GM21529 (cell line): ENCODE measurements around the gene FAM111A.

Experiments used
- ATAC-seq: cut with Tn5 transposase; IDR thresholded peaks from one replicate; pipeline ENCODE4 v1.9.1; 2021; ENCODE audit not compliant: unreplicated experiment

The FAM111A gene

GRCh38 chr11:59178402-59178801 lies 35.7 kb downstream of the FAM111A start:
- ATAC-seq: no peak

- ATAC-seq: no peak
These were observed 36.5 kb downstream of the FAM111A start for GRCh38 chr11:59179121-59179520.

DNA sequence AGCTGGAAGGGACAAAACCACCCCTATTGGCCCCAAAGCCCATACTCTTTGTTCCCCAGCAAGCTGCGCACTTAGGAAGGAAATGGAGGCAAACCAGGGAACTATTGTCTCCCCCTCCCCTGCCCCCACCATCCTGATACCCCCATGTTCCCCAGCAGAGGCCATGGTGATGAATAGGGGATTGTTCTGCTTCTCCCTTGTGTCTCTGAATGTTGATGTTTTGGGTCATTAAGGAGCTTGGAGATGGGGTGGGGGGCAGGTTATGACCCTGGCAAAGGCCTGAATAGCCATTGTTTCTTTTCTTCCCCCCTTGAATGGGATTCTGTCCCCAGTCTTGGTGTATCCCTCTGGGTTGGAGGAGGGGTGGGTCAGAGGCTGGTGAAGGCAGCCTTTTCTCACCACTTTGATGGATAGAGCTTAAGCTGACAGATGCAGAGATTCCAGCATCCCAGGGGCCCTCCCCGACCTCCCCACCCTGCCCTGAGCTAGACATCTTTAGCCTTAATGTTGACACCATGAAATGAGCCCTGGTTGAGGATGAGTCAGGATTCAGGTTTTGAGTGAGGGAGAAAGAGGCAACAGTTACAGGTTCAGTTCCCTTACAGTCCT lies 37.6 kb downstream of the FAM111A start:
- ATAC-seq: no peak

- no peak for ATAC-seq
These were observed 38.3 kb downstream of the FAM111A start for GRCh38 chr11:59180907-59181306.

DNA sequence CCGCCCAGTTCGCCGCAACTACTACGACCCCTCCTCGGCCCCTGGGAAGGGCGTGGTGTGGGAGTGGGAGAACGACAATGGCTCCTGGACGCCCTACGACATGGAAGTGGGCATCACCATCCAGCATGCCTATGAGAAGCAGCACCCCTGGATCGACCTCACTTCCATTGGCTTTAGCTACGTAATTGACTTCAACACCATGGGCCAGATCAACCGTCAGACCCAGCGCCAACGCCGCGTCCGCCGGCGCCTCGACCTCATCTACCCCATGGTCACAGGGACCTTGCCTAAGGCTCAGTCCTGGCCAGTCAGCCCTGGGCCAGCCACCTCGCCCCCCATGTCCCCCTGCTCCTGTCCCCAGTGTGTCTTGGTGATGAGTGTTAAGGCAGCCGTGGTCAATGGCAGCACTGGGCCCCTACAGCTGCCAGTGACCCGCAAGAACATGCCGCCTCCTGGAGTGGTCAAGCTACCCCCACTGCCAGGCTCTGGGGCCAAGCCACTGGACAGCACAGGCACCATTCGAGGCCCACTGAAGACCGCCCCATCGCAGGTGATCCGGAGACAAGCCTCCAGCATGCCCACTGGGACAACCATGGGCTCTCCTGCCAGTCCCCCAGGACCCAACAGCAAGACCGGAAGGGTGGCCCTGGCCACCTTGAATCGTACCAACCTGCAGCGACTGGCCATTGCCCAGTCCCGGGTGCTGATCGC lies 39.2 kb downstream of the FAM111A start:
- no peak for ATAC-seq

- no peak for ATAC-seq
These were observed 39.9 kb downstream of the FAM111A start for GRCh38 chr11:59182457-59183151.

GRCh38 chr11:59183771-59184170 lies 41.1 kb downstream of the FAM111A start:
- no peak for ATAC-seq

GRCh38 chr11:59184691-59185339 lies 42.2 kb downstream of the FAM111A start:
- ATAC-seq: no peak

GRCh38 chr11:59185386-59185945 lies 42.8 kb downstream of the FAM111A start:
- ATAC-seq: no peak

- peak; percentile 74 for ATAC-seq
These were observed 43.5 kb downstream of the FAM111A start for GRCh38 chr11:59186130-59186594.

- no peak for ATAC-seq
These were observed 44.4 kb downstream of the FAM111A start for GRCh38 chr11:59187035-59187434.

DNA sequence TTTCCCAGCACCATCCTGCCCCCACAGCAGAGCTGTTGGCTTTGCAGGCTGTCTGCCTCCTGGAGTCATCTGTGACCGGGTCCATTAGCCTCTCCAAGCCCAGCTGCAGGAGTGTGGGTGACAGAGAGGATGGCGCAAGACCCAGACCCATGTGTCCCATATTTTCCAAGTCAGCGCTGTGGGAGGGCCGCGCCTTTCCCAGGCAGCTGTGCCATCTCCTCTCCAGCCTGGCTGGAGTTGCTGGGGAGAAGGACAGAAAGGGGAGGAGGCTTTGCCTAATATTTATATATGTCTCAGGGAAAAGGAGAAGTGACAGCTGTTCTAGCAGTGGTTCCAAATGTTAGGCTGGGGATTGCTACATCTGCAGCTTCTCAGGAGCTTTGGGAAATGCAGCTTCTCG lies 44.9 kb downstream of the FAM111A start:
- no peak for ATAC-seq

DNA sequence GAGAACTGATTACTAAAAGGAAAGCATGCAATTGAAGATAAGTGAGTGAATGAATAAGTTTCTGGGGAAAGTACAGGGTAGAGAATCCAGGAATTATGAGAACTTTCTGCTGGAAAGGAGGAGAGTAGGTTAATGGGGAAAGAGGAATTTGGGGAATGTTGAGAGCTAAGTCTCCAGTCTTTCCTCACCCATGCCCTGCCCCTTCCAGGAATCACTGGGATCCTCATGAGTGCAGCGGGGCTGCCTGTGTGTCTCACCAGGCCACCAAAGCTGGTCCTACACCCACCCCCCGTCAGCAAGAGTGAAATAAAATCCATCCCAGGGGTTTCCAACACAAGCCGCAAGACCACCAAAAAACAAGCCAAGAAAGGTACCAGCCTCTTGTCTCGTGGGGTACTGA lies 46.3 kb downstream of the FAM111A start:
- no peak for ATAC-seq

DNA sequence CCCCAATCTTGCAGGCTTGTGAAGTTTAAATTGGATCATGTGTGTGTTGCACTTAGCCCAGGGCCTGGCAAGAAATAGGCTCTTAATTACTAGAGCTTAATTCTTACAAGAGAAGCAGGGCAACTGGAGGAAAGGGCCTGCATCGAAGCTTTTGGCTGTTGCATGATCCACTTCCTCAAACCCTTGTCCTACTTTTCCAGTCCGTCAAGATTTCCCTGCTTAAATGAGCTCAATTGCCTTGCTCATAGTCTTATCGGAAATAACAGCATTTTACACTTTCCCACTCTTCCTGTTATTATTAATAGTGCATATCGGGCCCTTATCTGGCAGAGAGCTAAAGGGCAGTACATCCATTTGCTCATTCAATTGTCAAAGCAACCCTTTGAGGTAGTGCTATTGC lies 47.3 kb downstream of the FAM111A start:
- ATAC-seq: no peak

DNA sequence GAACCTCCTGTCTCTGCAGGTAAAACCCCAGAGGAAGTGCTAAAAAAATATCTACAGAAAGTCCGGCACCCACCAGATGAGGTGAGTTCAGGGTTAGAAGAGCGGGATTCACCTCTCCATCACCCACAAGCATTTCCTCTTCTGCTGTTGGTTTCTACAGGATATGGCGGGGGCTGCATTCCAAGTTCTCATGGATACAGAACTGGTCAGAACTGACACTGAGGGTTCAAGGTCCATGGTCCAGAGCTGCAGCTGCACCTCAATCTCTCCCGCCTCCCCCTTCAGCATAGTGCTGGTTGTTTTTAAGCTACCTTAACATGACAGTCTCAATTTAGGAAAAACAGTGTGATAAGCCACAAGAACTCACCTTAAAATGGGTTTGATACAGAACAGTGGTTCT lies 48.4 kb downstream of the FAM111A start:
- no peak for ATAC-seq

DNA sequence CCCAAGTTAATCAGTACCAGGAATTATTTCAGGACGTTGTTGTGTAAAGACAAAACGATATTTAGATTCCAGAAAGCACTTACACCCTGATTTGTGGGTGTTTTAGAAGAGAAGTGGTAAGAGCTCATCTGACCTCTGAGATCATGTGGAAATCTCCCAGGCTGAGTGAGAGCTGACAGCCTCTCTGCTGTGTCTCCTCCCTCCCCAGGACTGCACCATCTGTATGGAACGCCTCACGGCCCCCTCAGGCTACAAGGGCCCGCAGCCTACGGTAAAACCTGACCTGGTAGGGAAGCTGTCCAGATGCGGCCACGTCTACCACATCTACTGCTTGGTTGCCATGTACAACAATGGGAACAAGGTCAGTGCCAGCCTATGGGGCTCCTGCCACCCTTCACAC lies 49.2 kb downstream of the FAM111A start:
- no peak for ATAC-seq

DNA sequence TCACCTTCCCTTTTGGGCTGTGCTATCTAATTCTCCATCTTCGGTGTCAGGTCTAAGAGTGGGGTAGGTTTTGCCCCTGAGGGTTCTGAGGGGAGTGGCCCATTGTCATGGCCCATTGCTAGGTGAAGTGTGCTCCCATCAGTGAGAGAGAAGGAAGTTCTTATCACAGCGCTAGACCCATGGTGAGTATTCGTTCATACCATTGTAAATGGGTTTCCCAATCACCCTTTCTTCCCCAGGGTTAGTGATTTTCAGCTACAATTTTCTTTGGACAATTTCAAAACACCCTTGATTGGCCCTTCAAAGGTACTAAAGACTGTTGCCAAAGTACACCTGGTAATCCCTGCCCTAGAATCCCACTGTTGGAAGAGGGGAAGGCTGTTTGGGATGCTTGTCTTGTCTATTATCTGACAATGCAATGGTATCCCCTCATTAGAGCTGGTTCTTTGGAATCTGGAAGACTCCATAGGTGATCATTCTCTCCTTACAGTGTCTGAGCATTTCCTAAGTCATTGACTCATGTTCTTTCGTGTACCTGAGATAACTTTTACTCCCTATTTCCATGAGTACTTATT lies 49.9 kb downstream of the FAM111A start:
- no peak for ATAC-seq

- no peak for ATAC-seq
These were observed 51.0 kb downstream of the FAM111A start for GRCh38 chr11:59193587-59194130.

- ATAC-seq: no peak
These were observed 52.9 kb downstream of the FAM111A start for GRCh38 chr11:59195586-59195985.

DNA sequence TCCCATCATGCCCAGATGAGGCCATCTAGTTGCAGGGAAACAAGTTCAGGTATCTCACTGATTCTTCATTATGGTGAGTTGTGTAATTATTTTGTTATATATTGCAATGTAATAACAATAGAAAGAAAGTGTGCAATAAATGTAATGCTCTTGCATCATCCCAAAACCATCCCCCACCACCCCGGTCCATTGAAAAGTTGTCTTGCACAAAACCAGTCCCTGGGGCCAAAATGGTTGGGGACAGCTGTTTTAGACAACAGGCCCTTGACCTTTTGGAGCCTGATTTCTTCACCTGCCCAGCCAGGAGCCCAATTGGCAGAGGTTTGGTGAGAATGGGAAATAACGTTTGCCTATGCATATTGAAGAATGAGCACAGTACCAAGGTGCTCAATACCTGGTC lies 54.1 kb downstream of the FAM111A start:
- no peak for ATAC-seq

DNA sequence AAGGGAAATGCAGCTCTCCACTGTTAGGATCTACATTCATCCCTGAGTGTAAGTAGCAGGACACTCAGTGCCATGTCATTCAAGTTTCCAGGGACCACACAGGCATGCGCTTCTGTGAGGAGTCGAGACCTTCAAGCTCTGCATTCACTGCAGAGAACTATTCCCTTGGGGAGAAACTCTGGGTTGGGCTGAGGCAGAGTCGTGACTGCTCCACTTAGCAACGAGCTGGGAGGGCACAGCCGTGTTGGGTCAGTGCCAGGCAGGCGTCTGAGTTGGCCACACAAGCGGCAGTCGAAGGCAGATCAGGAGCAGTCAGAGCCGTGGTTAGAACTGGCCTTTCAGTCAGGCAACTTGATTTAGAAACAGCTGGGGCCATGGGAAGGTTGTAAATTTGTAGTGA lies 55.3 kb downstream of the FAM111A start:
- no peak for ATAC-seq
